ENCODE data around the gene ZCCHC7. TPM values are rescaled to one million over a fixed set of nuclear protein-coding genes. Genes with fewer than 3 reads are reported as not detected.
A peak's percentile ranks its signal among the peaks of the same experiment; 100 is the strongest.

Gene ZCCHC7
- total and polyA plus RNA-seq, 2 donors (not counting 3 experiments of a cell fraction or from before 2014, with no cell fraction given), result 7.4 to 14.8 TPM

- POLR2A ChIA-PET, result no interaction called here
- DNase-seq (ENCODE audit: low read depth, low spot score) (peak; percentile 68), FAIRE-seq (no peak)
- no peak for TF ChIP-seq CTCF (IDR thresholded peaks at IDR 0.05; ENCODE audit: extremely low read depth in 1 of 2, insufficient read depth in 1 of 2, low read depth in 1 of 2, low read length in 2 of 2)
- TF ChIP-seq, protein P1, sequence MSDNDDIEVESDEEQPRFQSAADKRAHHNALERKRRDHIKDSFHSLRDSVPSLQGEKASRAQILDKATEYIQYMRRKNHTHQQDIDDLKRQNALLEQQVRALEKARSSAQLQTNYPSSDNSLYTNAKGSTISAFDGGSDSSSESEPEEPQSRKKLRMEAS (IDR thresholded peaks at IDR 0.05; ENCODE audit: insufficient read depth, insufficient read length), result no peak
- TF ChIP-seq JUN (IDR thresholded peaks at IDR 0.05; ENCODE audit: borderline replicate concordance, insufficient read depth, insufficient read length, low read depth), result no peak
- no peak for TF ChIP-seq POLR2AphosphoS5 (IDR thresholded peaks at IDR 0.05; ENCODE audit: insufficient read depth, low read depth, low read length)
- no peak for TF ChIP-seq EZH2 (IDR thresholded peaks at IDR 0.05; ENCODE audit: borderline replicate concordance, low read depth, low read length, severe bottlenecking)
- no peak for TF ChIP-seq GATA2 (IDR thresholded peaks at IDR 0.05; ENCODE audit: insufficient read depth, insufficient read length, low read depth, low read length)
- TF ChIP-seq FOS (IDR thresholded peaks at IDR 0.05; ENCODE audit: borderline replicate concordance, insufficient read depth, low read length), result no peak
- no peak for TF ChIP-seq POLR2A (IDR thresholded peaks at IDR 0.05; ENCODE audit: low read depth, low read length)
- no peak for TF ChIP-seq MYC (IDR thresholded peaks at IDR 0.05; ENCODE audit: low read depth, low read length)
- Histone ChIP-seq H2AFZ (ENCODE audit: low read depth, low read length) (no peak overlapping the region), H3K4me2 (ENCODE audit: insufficient read depth, low read length) (peak overlapping the region; percentile 53), H3K9me3 (replicated peaks; ENCODE audit: control insufficient read depth, insufficient read depth, low read length) (no peaks in the 10 kb centered on the region), H3K27ac (ENCODE audit: insufficient read depth, low read depth, low read length) (no peak overlapping the region), H3K27me3 (ENCODE audit: control insufficient read depth in 2 of 2, insufficient read depth in 2 of 2, low read length in 2 of 2) (no peaks in the 10 kb centered on the region), H3K4me3 (replicated peaks in 1 of 3; ENCODE audit: insufficient read depth in 1 of 3, low read depth in 1 of 3, low read length in 3 of 3) (no peak overlapping the region), H3K79me2 (ENCODE audit: control insufficient read depth, insufficient read depth, low read length) (peaks cover 3% of the 10 kb centered on the region), H3K4me1 (ENCODE audit: control insufficient read depth, extremely low read depth, insufficient read depth, low read length) (peaks cover 18% of the 10 kb centered on the region), H3K9ac (replicated peaks; ENCODE audit: extremely low read depth, insufficient read depth, low read length) (no peak overlapping the region), H4K20me1 (replicated peaks; ENCODE audit: control insufficient read depth, extremely low read depth, insufficient read depth, low read length) (no peaks in the 10 kb centered on the region), H3K36me3 (ENCODE audit: control insufficient read depth in 2 of 2, extremely low read depth in 1 of 2, insufficient read depth in 2 of 2, low read length in 2 of 2) (no peaks in the 10 kb centered on the region), H3K9me1 (replicated peaks; ENCODE audit: control insufficient read depth, extremely low read depth, insufficient read depth, low read length) (no peaks in the 10 kb centered on the region)
- no TSS peak for BruUV-seq (replicated peaks)
- intact Hi-C loops (cut with micrococcal nuclease), result no loop called here
- CTCF ChIA-PET, result interaction anchor here (1.1 kb wide), 1 partner anchor 149 kb away, joined by 4 read pairs; no protein-coding TSS in a partner anchor
- dilution Hi-C loops (cut with MboI; ENCODE audit: extremely low pct_ligation_motif_present, low sequenced_read_pairs), result no loop called here
These were observed 24.4 kb downstream of the ZCCHC7 start for GRCh38 chr9:37144762-37145161.
